NB4 (cell line): ENCODE measurements around the gene C10orf71.

Experiments used
- CTCF ChIP-seq: IDR thresholded peaks from one replicate; pipeline ENCODE4 v1.5.1; 2012; ENCODE audit warnings: low read depth, low read length
- MAX ChIP-seq: IDR thresholded peaks from 2 replicates; pipeline ENCODE4 v1.6.1; 2011; ENCODE audit warnings: low read depth, low read length
- MYC ChIP-seq: IDR thresholded peaks from 2 replicates; pipeline ENCODE4 v1.6.1; 2011; ENCODE audit warnings: low read depth, low read length
- POLR2A ChIP-seq: IDR thresholded peaks from 2 replicates; pipeline ENCODE4 v1.6.1; 2011; ENCODE audit warnings: mild to moderate bottlenecking; ENCODE audit not compliant: insufficient read length; ENCODE audit errors: extremely low read depth

GRCh38 chr10:49332768-49333167 lies 33.8 kb downstream of the C10orf71 start:
- TF ChIP-seq MYC (no peak), POLR2A (no peak), CTCF (no peak), MAX (no peak)
